ENCODE data around the gene ADRB2.
"Not testable (repeated sequence)": the region's sequence is repeated elsewhere in the genome, so short reads cannot be mapped to it uniquely, and the experiment has no call there.

ADRB2 gene

GRCh38 chr5:148826053-148826738 lies at the start of gene ADRB2:
TSS of gene ADRB2 (plus strand) at chr5:148826611. CDS start at chr5:148826832, 221 bp downstream.
- DNase-seq (ENCODE audit: low read depth) = peak; percentile 94

GRCh38 chr5:148776780-148777179 lies 49.6 kb upstream of the ADRB2 start:
- DNase-seq (ENCODE audit: low read depth) = peak; percentile 83

GRCh38 chr5:148778882-148779281 lies 47.5 kb upstream of the ADRB2 start:
- no peak for DNase-seq (ENCODE audit: low read depth)

GRCh38 chr5:148780711-148781110 lies 45.7 kb upstream of the ADRB2 start:
- DNase-seq (ENCODE audit: low read depth) = no peak

GRCh38 chr5:148781766-148782165 lies 44.6 kb upstream of the ADRB2 start:
- DNase-seq (ENCODE audit: low read depth) = no peak

GRCh38 chr5:148785223-148785622 lies 41.2 kb upstream of the ADRB2 start:
- DNase-seq (ENCODE audit: low read depth) = no peak

- DNase-seq (ENCODE audit: low read depth) = peak; percentile 24
These were observed 40.0 kb upstream of the ADRB2 start for GRCh38 chr5:148786456-148786855.

GRCh38 chr5:148788636-148789035 lies 37.8 kb upstream of the ADRB2 start:
- peak; percentile 55 for DNase-seq (ENCODE audit: low read depth)

- DNase-seq (ENCODE audit: low read depth) = no peak
These were observed 35.7 kb upstream of the ADRB2 start for GRCh38 chr5:148790545-148791333.

GRCh38 chr5:148791334-148791667 lies 35.1 kb upstream of the ADRB2 start:
- DNase-seq (ENCODE audit: low read depth) = peak; percentile 34

- DNase-seq (ENCODE audit: low read depth) = no peak
These were observed 34.7 kb upstream of the ADRB2 start for GRCh38 chr5:148791696-148792095.

GRCh38 chr5:148792744-148793143 lies 33.7 kb upstream of the ADRB2 start:
- DNase-seq (ENCODE audit: low read depth) = peak; percentile 12

GRCh38 chr5:148793261-148793660 lies 33.1 kb upstream of the ADRB2 start:
- peak; percentile 17 for DNase-seq (ENCODE audit: low read depth)

GRCh38 chr5:148794275-148794674 lies 32.1 kb upstream of the ADRB2 start:
- DNase-seq (ENCODE audit: low read depth) = peak; percentile 83

- DNase-seq (ENCODE audit: low read depth) = peak; percentile 65
These were observed 31.5 kb upstream of the ADRB2 start for GRCh38 chr5:148794729-148795561.

- DNase-seq (ENCODE audit: low read depth) = no peak
These were observed 29.5 kb upstream of the ADRB2 start for GRCh38 chr5:148796936-148797335.

GRCh38 chr5:148798786-148799185 lies 27.6 kb upstream of the ADRB2 start:
- peak; percentile 52 for DNase-seq (ENCODE audit: low read depth)

- peak; percentile 14 for DNase-seq (ENCODE audit: low read depth)
These were observed 26.5 kb upstream of the ADRB2 start for GRCh38 chr5:148799737-148800527.

- no peak for DNase-seq (ENCODE audit: low read depth)
These were observed 24.6 kb upstream of the ADRB2 start for GRCh38 chr5:148801682-148802276.

- not testable (repeated sequence) for DNase-seq (ENCODE audit: low read depth)
These were observed 23.0 kb upstream of the ADRB2 start for GRCh38 chr5:148803451-148803850.

GRCh38 chr5:148804393-148804792 lies 22.0 kb upstream of the ADRB2 start:
- no peak for DNase-seq (ENCODE audit: low read depth)
